ENCODE measurements around the gene BPIFB3.

DNA sequence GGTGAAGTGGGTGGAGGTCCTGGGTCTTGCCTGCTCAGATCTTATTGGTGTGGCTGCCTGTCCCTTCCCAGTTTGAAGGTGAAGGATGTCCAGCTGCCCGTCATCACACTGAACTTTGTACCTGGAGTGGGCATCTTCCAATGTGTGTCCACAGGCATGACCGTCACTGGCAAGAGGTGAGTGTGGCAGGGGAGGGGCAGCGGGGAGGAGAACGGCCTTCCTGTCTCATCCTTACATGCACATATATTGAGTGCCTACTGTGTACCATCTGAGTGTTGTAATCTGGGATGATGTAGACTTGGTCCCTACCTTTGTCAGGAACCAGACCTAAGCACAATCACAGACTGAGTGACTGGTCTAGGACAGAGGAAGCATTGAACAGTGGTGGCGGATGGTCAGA, 19.6 kb upstream of the BPIFB3 start:
- TF ChIP-seq YY1 (IDR thresholded peaks at IDR 0.05; ENCODE audit: insufficient read depth, insufficient read length) (no peak), ZNF274 (IDR thresholded peaks at IDR 0.05; ENCODE audit: low read depth, low read length) (no peak)

Data from NT2/D1 (cell line).